HepG2 (cell line): ENCODE results near the gene SOX12. TPM values are rescaled to one million over a fixed set of nuclear protein-coding genes. Genes with fewer than 3 reads are reported as not detected.

Experiments used
- ARNT2 ChIP-seq: sonication (generic); formaldehyde crosslinking; IDR thresholded peaks from 2 replicates; pipeline ENCODE4 v1.8.0; 2022; ENCODE audit warnings: mild to moderate bottlenecking, low read depth, missing genetic modification reagents, moderate library complexity
- CCDC6 ChIP-seq: sonication (generic); formaldehyde crosslinking; IDR thresholded peaks from 2 replicates; pipeline ENCODE4 v1.8.1; 2022; ENCODE audit warnings: mild to moderate bottlenecking, missing genetic modification reagents, moderate library complexity
- JUND ChIP-seq: sonication (generic); formaldehyde crosslinking; IDR thresholded peaks from 2 replicates; pipeline ENCODE4 v1.8.0; 2022; ENCODE audit warnings: mild to moderate bottlenecking, missing genetic modification reagents
- KAT8 ChIP-seq: IDR thresholded peaks from 2 replicates; pipeline ENCODE4 v1.6.1; 2016; ENCODE audit warnings: missing genetic modification reagents, missing compliant biosample characterization
- NFIC ChIP-seq: IDR thresholded peaks from 2 replicates; pipeline ENCODE4 v1.6.1; 2012; ENCODE audit warnings: mild to moderate bottlenecking, low read length, inconsistent platforms
- NFKBIZ ChIP-seq: IDR thresholded peaks from 2 replicates; pipeline ENCODE4 v1.6.1; 2018; ENCODE audit warnings: missing genetic modification reagents, missing compliant biosample characterization
- NPAS2 ChIP-seq: sonication (generic); formaldehyde crosslinking; IDR thresholded peaks from 2 replicates; pipeline ENCODE4 v1.8.0; 2022; ENCODE audit warnings: mild to moderate bottlenecking, missing genetic modification reagents, borderline replicate concordance
- PHF20 ChIP-seq: sonication (generic); formaldehyde crosslinking; IDR thresholded peaks from 2 replicates; pipeline ENCODE4 v1.5.0; 2020; ENCODE audit warnings: mild to moderate bottlenecking, missing genetic modification reagents
- RORA ChIP-seq: sonication (generic); formaldehyde crosslinking; IDR thresholded peaks from 2 replicates; pipeline ENCODE4 v1.5.0; 2020; ENCODE audit warnings: mild to moderate bottlenecking, missing genetic modification reagents, moderate library complexity
- ZNF205 ChIP-seq: IDR thresholded peaks from 2 replicates; pipeline ENCODE4 v1.6.1; 2018; ENCODE audit warnings: missing biosample characterization, missing genetic modification reagents
- ZNF552 ChIP-seq: sonication (generic); formaldehyde crosslinking; IDR thresholded peaks from 2 replicates; pipeline ENCODE4 v1.9.0; 2022; ENCODE audit warnings: missing genetic modification reagents, mild to moderate bottlenecking, borderline replicate concordance
- ZNF557 ChIP-seq: sonication (generic); formaldehyde crosslinking; IDR thresholded peaks from 2 replicates; pipeline ENCODE4 v1.4.0; 2020; ENCODE audit warnings: missing genetic modification reagents
- ZNF629 ChIP-seq: sonication (generic); formaldehyde crosslinking; conservative IDR thresholded peaks from 2 replicates; pipeline ENCODE4 v1.5.0; 2020; ENCODE audit warnings: missing genetic modification reagents
- ZNF652 ChIP-seq: IDR thresholded peaks from 2 replicates; pipeline ENCODE4 v1.6.1; 2016; ENCODE audit warnings: low read depth, borderline replicate concordance
- ZSCAN9 ChIP-seq: IDR thresholded peaks from 2 replicates; pipeline ENCODE4 v1.6.1; 2016; ENCODE audit warnings: borderline replicate concordance
- polyA plus RNA-seq, 8 experiments: library from polyadenylated mRNA; depleted of rRNA in 3 of 8; stranded (reverse) in 7 of 8; unstranded in 1 of 8; fragments of >200 nt; fragmentation: Illumina TruSeq in 4 of 8; extraction: Trizol in 4 of 8; gene quantifications; 2 replicates each; pipeline versions ENCODE4 v1.2.1 to v1.2.3, GENCODE V29; 2011 to 2016; ENCODE audit warnings: low read depth in 4 of 8, missing spikeins in 1 of 8, mixed read lengths in 1 of 8; ENCODE audit not compliant: insufficient read depth in 1 of 8
- total RNA-seq, 5 experiments: library from RNA; depleted of rRNA; stranded (reverse); fragments of >200 nt; fragmentation: Illumina TruSeq; extraction: Trizol; gene quantifications; 2 replicates each; pipeline ENCODE4 v1.2.3, GENCODE V29; 2016; ENCODE audit warnings: low read depth in 1 of 5
- TF ChIP-seq, protein P1 (sequence below): sonication (generic); formaldehyde crosslinking; IDR thresholded peaks from one replicate; pipeline ENCODE4 v1.5.1; 2020; ENCODE audit warnings: mild to moderate bottlenecking, missing genetic modification reagents; ENCODE audit errors: not compliant biosample characterization
- TF ChIP-seq, protein P2 (sequence below): sonication (generic); formaldehyde crosslinking; IDR thresholded peaks from 2 replicates; pipeline ENCODE4 v1.4.0; 2020; ENCODE audit warnings: missing genetic modification reagents
- TF ChIP-seq, protein P3 (sequence below): sonication (generic); formaldehyde crosslinking; IDR thresholded peaks from 2 replicates; pipeline ENCODE4 v1.8.1; 2023; ENCODE audit warnings: mild to moderate bottlenecking, missing genetic modification reagents

Gene SOX12
- total and polyA plus RNA-seq, 2 of the 13 experiments (the other 11 are each of a cell fraction or from before 2014, with no cell fraction given): 10.0 to 18.7 TPM

DNA sequence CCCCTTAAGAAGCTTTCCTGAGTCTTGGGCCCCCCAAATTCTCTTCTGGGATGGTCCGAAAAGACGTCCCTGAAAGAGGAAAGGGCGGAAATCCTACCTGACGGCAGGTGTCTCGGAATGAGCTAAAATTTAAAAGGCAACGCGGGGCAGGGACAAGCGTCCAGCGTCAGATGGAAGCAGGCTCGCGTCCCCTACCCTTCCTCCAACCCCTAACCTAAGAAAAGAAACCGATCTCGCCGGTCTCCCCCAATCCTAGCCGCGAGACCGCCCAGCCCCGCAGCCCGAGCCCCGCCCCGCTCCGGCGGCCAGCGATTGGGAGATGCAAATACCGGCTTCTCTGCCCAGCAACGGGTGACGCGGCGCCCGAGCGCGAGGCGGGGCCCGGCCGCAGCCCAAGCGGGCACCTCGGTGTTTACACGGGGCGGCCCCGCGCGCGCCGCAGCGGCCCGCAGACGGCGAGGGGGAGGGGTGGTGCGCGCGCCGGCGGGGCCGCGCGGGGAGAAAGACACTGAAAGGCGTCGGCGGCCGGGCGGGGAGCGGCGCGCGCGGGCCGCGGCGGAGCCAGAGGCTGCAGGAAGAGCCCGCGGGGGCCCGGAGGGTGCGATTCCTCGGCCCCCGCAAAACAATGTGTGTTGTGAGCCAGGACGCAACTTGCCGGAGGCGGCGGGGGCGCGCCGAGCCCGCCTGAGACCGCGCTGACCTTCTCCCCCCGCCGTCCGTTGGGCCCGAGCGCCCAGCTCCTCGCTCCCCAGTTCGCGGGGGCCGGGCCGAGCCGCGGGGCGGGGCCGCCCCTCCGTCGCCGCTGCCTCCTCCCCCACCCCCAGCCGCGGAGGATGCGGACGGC lies at the start of gene SOX12 (continued):
- TF ChIP-seq, protein P1, sequence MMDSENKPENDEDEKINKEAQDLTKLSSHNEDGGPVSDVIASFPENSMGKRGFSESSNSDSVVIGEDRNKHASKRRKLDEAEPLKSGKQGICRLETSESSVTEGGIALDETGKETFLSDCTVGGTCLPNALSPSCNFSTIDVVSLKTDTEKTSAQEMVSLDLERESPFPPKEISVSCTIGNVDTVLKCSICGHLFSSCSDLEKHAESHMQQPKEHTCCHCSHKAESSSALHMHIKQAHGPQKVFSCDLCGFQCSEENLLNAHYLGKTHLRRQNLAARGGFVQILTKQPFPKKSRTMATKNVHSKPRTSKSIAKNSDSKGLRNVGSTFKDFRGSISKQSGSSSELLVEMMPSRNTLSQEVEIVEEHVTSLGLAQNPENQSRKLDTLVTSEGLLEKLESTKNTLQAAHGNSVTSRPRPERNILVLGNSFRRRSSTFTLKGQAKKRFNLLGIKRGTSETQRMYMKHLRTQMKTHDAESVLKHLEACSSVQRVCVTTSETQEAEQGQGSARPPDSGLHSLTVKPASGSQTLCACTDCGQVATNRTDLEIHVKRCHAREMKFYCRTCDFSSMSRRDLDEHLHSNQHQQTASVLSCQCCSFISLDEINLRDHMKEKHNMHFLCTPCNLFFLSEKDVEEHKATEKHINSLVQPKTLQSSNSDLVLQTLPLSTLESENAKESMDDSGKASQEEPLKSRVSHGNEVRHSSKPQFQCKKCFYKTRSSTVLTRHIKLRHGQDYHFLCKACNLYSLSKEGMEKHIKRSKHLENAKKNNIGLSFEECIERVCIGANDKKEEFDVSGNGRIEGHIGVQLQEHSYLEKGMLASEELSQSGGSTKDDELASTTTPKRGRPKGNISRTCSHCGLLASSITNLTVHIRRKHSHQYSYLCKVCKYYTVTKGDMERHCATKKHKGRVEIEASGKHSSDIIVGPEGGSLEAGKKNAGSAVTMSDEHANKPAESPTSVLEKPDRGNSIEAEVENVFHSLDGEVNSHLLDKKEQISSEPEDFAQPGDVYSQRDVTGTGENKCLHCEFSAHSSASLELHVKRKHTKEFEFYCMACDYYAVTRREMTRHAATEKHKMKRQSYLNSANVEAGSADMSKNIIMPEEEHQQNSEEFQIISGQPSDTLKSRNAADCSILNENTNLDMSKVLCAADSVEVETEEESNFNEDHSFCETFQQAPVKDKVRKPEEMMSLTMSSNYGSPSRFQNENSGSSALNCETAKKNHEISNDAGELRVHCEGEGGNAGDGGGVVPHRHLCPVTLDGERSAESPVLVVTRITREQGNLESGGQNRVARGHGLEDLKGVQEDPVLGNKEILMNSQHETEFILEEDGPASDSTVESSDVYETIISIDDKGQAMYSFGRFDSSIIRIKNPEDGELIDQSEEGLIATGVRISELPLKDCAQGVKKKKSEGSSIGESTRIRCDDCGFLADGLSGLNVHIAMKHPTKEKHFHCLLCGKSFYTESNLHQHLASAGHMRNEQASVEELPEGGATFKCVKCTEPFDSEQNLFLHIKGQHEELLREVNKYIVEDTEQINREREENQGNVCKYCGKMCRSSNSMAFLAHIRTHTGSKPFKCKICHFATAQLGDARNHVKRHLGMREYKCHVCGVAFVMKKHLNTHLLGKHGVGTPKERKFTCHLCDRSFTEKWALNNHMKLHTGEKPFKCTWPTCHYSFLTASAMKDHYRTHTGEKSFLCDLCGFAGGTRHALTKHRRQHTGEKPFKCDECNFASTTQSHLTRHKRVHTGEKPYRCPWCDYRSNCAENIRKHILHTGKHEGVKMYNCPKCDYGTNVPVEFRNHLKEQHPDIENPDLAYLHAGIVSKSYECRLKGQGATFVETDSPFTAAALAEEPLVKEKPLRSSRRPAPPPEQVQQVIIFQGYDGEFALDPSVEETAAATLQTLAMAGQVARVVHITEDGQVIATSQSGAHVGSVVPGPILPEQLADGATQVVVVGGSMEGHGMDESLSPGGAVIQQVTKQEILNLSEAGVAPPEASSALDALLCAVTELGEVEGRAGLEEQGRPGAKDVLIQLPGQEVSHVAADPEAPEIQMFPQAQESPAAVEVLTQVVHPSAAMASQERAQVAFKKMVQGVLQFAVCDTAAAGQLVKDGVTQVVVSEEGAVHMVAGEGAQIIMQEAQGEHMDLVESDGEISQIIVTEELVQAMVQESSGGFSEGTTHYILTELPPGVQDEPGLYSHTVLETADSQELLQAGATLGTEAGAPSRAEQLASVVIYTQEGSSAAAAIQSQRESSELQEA (CRISPR knock-in tag): no peak
- no peak; the same call in 1 of the 2 replicates for TF ChIP-seq NFKBIZ (CRISPR knock-in tag)
- TF ChIP-seq ZNF652 (CRISPR knock-in tag): no peak
- no peak for TF ChIP-seq NPAS2
- TF ChIP-seq KAT8: no peak; the same call in none of the 2 replicates
- TF ChIP-seq, protein P2, sequence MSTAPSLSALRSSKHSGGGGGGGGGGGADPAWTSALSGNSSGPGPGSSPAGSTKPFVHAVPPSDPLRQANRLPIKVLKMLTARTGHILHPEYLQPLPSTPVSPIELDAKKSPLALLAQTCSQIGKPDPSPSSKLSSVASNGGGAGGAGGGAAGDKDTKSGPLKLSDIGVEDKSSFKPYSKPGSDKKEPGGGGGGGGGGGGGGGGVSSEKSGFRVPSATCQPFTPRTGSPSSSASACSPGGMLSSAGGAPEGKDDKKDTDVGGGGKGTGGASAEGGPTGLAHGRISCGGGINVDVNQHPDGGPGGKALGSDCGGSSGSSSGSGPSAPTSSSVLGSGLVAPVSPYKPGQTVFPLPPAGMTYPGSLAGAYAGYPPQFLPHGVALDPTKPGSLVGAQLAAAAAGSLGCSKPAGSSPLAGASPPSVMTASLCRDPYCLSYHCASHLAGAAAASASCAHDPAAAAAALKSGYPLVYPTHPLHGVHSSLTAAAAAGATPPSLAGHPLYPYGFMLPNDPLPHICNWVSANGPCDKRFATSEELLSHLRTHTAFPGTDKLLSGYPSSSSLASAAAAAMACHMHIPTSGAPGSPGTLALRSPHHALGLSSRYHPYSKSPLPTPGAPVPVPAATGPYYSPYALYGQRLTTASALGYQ (CRISPR knock-in tag): 0 out of 2 replicates have a peak, but pooled peaks have one; percentile 22
- TF ChIP-seq, protein P3, sequence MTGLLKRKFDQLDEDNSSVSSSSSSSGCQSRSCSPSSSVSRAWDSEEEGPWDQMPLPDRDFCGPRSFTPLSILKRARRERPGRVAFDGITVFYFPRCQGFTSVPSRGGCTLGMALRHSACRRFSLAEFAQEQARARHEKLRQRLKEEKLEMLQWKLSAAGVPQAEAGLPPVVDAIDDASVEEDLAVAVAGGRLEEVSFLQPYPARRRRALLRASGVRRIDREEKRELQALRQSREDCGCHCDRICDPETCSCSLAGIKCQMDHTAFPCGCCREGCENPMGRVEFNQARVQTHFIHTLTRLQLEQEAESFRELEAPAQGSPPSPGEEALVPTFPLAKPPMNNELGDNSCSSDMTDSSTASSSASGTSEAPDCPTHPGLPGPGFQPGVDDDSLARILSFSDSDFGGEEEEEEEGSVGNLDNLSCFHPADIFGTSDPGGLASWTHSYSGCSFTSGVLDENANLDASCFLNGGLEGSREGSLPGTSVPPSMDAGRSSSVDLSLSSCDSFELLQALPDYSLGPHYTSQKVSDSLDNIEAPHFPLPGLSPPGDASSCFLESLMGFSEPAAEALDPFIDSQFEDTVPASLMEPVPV (CRISPR knock-in tag): peak; percentile 57; the same call in 1 of the 2 replicates
- no peak for TF ChIP-seq RORA (CRISPR knock-in tag)
- no peak; the same call in 1 of the 2 replicates for TF ChIP-seq ZNF552 (CRISPR knock-in tag)
- TF ChIP-seq ZSCAN9 (CRISPR knock-in tag): no peak
- TF ChIP-seq JUND (CRISPR knock-in tag): no peak
- peak; percentile 61 for TF ChIP-seq PHF20
- TF ChIP-seq NFIC: no peak
- TF ChIP-seq CCDC6 (CRISPR knock-in tag): peak; percentile 46; the same call in 1 of the 2 replicates
- TF ChIP-seq ZNF557 (CRISPR knock-in tag): 0 out of 2 replicates have a peak, but pooled peaks have one; percentile 51
- peak; percentile 70; the same call in 1 of the 2 replicates for TF ChIP-seq ARNT2 (CRISPR knock-in tag)
- TF ChIP-seq ZNF205 (CRISPR knock-in tag): no peak
- TF ChIP-seq ZNF629 (CRISPR knock-in tag): no peak; the same call in 1 of the 2 replicates
